SK-N-MC (cell line): ENCODE measurements around the gene CAPN1.
"Not testable (repeated sequence)": the region's sequence is repeated elsewhere in the genome, so short reads cannot be mapped to it uniquely, and the experiment has no call there.

Experiments
- DNase-seq: peaks from one replicate; pipeline ENCODE4 v3.0.0-alpha.2; 2011; ENCODE audit warnings: low read depth, low spot score
- H3K27ac ChIP-seq: fragments of 200-600 bp; sonication (generic); 2 replicates; pipeline ENCODE4 v1.5.1; 2016; ENCODE audit warnings: mixed run types
- H3K36me3 ChIP-seq: fragments of 200-600 bp; sonication (generic); 2 replicates; pipeline ENCODE4 v1.6.1; 2017; ENCODE audit warnings: antibody characterized with exemption, low read length, mixed read lengths; ENCODE audit not compliant: insufficient read depth
- H3K4me3 ChIP-seq: fragments of 200-600 bp; sonication (generic); 2 replicates; pipeline ENCODE4 v1.5.1; 2016
- H3K9ac ChIP-seq: fragments of 200-600 bp; sonication (generic); 2 replicates; pipeline ENCODE4 v1.8.0; 2017; ENCODE audit warnings: mixed run types, mixed read lengths; ENCODE audit not compliant: insufficient read length
- H3K9me3 ChIP-seq: fragments of 200-600 bp; sonication (generic); 2 replicates; pipeline ENCODE4 v1.6.1; 2017; ENCODE audit warnings: low read depth, mild to moderate bottlenecking, antibody characterized with exemption, low read length, moderate library complexity, mixed read lengths
- EZH2 ChIP-seq: fragments of 200-600 bp; sonication (generic); IDR thresholded peaks from one replicate; pipeline ENCODE4 v1.6.1; 2017; ENCODE audit warnings: antibody characterized with exemption
- FOXP2 ChIP-seq: optimal IDR thresholded peaks from 2 replicates; pipeline ENCODE3; 2011; ENCODE audit warnings: mild to moderate bottlenecking, moderate library complexity; ENCODE audit not compliant: insufficient read depth; ENCODE audit errors: extremely low read length, control extremely low read depth
- POLR2AphosphoS5 ChIP-seq: IDR thresholded peaks from 2 replicates; pipeline ENCODE4 v1.6.1; 2012; ENCODE audit warnings: mild to moderate bottlenecking, low read depth, low read length, borderline replicate concordance

The CAPN1 gene

DNA sequence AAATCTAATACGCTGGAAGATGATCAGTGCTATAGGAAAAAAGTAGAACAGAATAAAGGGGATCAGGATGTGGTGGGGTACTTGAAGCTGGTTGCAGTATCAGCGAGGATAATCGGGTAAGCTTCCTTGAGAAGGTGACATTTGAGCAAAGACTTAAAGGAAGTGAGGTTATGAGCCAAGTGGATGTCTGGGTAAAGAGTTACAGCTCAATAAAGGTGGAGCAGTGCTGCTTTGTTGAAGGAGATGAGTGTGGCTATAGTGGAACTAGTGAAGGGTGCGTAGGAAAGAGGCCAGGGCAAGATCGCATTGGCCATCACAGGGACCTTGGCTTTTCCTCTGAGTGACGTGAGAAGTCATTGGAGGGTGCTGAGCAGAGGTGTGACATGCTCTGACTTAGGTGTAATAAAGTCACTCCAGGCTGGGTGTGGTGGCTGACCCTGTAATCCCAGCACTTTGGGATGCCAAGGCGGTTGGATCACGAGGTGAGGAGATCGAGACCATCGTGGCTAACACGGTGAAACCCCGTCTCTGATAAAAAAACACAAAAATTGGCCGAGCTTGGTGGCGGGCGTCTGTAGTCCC, 45.1 kb upstream of the CAPN1 start:
- no peak overlapping the region for H3K4me3 ChIP-seq
- no peaks in the 10 kb centered on the region; the same call in 1 of the 2 replicates for H3K36me3 ChIP-seq
- DNase-seq, result no peak
- no peak for TF ChIP-seq EZH2
- no peak for TF ChIP-seq FOXP2
- TF ChIP-seq POLR2AphosphoS5, result no peak
- H3K9me3 ChIP-seq, result no peaks in the 10 kb centered on the region
- no peak overlapping the region for H3K27ac ChIP-seq
- no peak overlapping the region for H3K9ac ChIP-seq

DNA sequence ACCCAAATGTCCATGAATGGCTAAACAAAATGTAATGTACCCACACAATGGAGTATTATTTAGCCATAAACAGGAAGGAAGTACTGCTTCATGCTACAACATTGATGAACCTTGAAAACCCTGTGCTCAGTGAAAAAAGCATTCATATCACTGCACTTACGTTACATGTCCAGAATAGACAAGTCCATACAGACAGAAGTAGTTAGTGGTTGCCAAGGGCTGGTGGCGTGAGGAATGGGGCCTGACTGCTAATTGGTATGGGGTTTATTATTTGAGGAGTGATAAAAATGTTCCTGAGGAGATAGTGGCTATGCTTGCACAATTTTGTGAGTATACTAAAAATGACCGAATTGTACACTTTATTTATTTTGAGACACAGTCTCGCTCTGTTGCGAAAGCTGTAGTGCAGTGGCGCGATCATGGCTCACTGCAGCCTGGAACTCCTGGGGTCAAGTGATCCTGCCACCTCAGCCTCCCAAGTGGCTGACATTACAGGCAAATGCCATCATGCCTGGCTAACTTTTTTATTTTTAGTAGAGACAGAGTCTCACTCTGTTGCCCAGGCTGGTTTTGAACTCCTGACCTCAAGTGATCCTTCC, 39.7 kb upstream of the CAPN1 start:
- Histone ChIP-seq H3K9me3 (no peaks in the 10 kb centered on the region), H3K4me3 (no peak overlapping the region), H3K36me3 (no peaks in the 10 kb centered on the region), H3K27ac (no peak overlapping the region), H3K9ac (no peak overlapping the region)
- TF ChIP-seq POLR2AphosphoS5 (no peak), EZH2 (no peak), FOXP2 (no peak)
- DNase-seq, result no peak

- Histone ChIP-seq H3K27ac (no peak overlapping the region), H3K9ac (no peak overlapping the region), H3K36me3 (no peaks in the 10 kb centered on the region), H3K9me3 (no peaks in the 10 kb centered on the region), H3K4me3 (no peak overlapping the region)
- DNase-seq, result no peak
- TF ChIP-seq FOXP2, result no peak
- TF ChIP-seq EZH2, result no peak
- TF ChIP-seq POLR2AphosphoS5, result no peak
These were observed 34.2 kb upstream of the CAPN1 start for GRCh38 chr11:65147352-65148075.

- Histone ChIP-seq H3K9me3 (no peaks in the 10 kb centered on the region), H3K9ac (no peak overlapping the region), H3K27ac (no peak overlapping the region), H3K4me3 (no peak overlapping the region), H3K36me3 (no peaks in the 10 kb centered on the region)
- no peak for TF ChIP-seq POLR2AphosphoS5
- TF ChIP-seq FOXP2, result no peak
- TF ChIP-seq EZH2, result no peak
- DNase-seq, result no peak
These were observed 33.1 kb upstream of the CAPN1 start for GRCh38 chr11:65148657-65149056.

GRCh38 chr11:65150131-65150508, 31.6 kb upstream of the CAPN1 start:
- not testable (repeated sequence) for H3K36me3 ChIP-seq, H3K9ac ChIP-seq, H3K9me3 ChIP-seq, DNase-seq, H3K27ac ChIP-seq, H3K4me3 ChIP-seq

- Histone ChIP-seq H3K4me3 (no peak overlapping the region), H3K36me3 (no peaks in the 10 kb centered on the region), H3K9ac (no peak overlapping the region), H3K27ac (no peak overlapping the region), H3K9me3 (no peaks in the 10 kb centered on the region)
- TF ChIP-seq POLR2AphosphoS5, result no peak
- no peak for TF ChIP-seq FOXP2
- no peak for TF ChIP-seq EZH2
- DNase-seq, result no peak
These were observed 31.0 kb upstream of the CAPN1 start for GRCh38 chr11:65150509-65151299.

DNA sequence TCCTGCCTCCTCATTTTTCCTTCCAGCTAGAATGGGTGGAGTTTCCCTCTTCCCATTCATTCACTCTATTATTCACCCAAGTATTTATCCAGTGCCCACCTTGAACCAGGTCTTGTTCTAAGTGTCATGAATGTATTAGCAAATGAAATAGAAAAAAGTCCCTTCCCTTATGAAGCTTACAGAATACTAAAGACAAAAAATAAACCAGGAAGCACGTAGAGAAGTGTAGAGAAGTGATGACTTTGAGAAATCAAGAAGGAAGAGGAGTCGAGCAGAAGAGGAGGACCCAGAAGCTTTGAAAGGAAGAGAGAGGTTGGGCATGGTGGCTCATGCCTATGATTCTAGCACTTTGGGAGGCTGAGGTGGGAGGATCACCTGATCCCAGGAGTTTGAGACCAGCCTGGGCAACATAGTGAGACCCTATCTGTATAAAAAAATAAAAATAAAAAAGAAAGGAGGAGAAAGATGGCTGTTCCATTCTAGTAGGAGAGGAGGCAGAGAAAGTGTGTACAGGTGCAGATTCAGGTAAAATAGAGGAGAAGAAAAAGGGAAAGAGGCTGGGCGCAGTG, 30.3 kb upstream of the CAPN1 start:
- no peak for DNase-seq
- Histone ChIP-seq H3K9me3 (no peaks in the 10 kb centered on the region), H3K4me3 (no peak overlapping the region), H3K27ac (no peak overlapping the region), H3K9ac (no peak overlapping the region), H3K36me3 (no peaks in the 10 kb centered on the region)
- TF ChIP-seq FOXP2 (no peak), EZH2 (no peak), POLR2AphosphoS5 (no peak)

DNA sequence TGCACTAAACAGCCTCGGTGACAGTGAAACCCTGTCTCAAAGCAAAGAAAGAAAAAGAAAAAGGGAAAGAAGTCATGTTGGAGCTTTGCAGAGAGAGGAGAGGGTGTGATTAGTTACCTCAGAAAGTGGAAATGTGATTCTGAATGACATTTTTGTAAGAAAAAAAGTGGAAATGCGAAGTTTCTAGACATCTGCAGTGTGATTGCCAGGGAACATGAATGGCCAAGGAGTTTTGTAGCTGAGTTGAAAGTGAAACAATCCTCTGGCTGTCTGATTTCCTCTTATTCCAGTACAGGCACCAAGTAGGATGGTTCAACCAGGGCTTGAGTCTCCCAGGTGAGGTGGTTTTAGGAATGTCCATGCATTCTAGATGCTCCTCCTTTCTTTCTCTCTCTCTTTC, 29.6 kb upstream of the CAPN1 start:
- H3K9ac ChIP-seq, result no peak overlapping the region
- TF ChIP-seq FOXP2, result no peak
- H3K9me3 ChIP-seq, result no peaks in the 10 kb centered on the region
- DNase-seq, result no peak
- no peak overlapping the region for H3K4me3 ChIP-seq
- H3K36me3 ChIP-seq, result no peaks in the 10 kb centered on the region
- H3K27ac ChIP-seq, result no peak overlapping the region
